Activated CD4-positive, alpha-beta T cell treated with anti-CD3 and anti-CD28 coated beads for 36 hours (primary cell): ENCODE measurements around the gene C4B. TPM values are rescaled to one million over a fixed set of nuclear protein-coding genes. Genes with fewer than 3 reads are reported as not detected.
"Not testable (repeated sequence)": the region's sequence is repeated elsewhere in the genome, so short reads cannot be mapped to it uniquely, and the experiment has no call there.

Source experiments
- ATAC-seq: fragments of 200-7000 bp; cut with Tn5 transposase; one replicate; pipeline ENCODE4 v1.10.0; 2021; ENCODE audit warnings: mild to moderate bottlenecking, moderate library complexity
- CTCF ChIA-PET: fragments of 350-600 bp; sonication (Branson Sonifier 250); formaldehyde crosslinking; loops from one replicate; lab custom pipeline; 2021; ENCODE audit warnings: antibody characterized with exemption; lab: Charles Lee
- POLR2A ChIA-PET: fragments of 350-600 bp; sonication (Branson Sonifier 250); formaldehyde crosslinking; loops from one replicate; lab custom pipeline; 2021; ENCODE audit warnings: antibody characterized with exemption, inconsistent platforms; lab: Charles Lee
- DNase-seq: peaks from one replicate; pipeline ENCODE4 v3.0.0-alpha.2; 2020
- H3K27ac Mint-ChIP-seq: one replicate; pipeline ENCODE4 v1.8.0; 2021; ENCODE audit warnings: mixed read lengths
- H3K27me3 Mint-ChIP-seq: one replicate; pipeline ENCODE4 v1.8.0; 2021; ENCODE audit warnings: mixed read lengths
- H3K36me3 Mint-ChIP-seq: one replicate; pipeline ENCODE4 v1.8.0; 2021; ENCODE audit warnings: low read depth, mixed read lengths
- H3K4me1 Mint-ChIP-seq: one replicate; pipeline ENCODE4 v1.8.0; 2021; ENCODE audit warnings: mixed read lengths
- H3K4me3 Mint-ChIP-seq: one replicate; pipeline ENCODE4 v1.8.0; 2021; ENCODE audit warnings: mild to moderate bottlenecking, moderate library complexity, mixed read lengths
- H3K9me3 Mint-ChIP-seq: one replicate; pipeline ENCODE4 v1.8.0; 2021; ENCODE audit warnings: low read depth, mixed read lengths
- intact Hi-C, 2 experiments: fragments of 100-400 bp; cut with DNase I in 1 of 2; cut with micrococcal nuclease in 1 of 2; formaldehyde crosslinking; loops; one replicate each; pipeline versions ENCODE4 v1.14.2 to v1.15.1; 2022 to 2024; cut with DNase I, micrococcal nuclease
- total RNA-seq, 2 experiments: library from RNA; stranded (reverse); gene quantifications; one replicate each; pipeline ENCODE4 v1.2.3, GENCODE V29; 2021

Gene C4B
- total RNA-seq, 2 experiments from 2014 or later = 2.8 to 2.9 TPM

GRCh38 chr6:31971279-31971992, 43.2 kb upstream of the C4B start:
- intact Hi-C loops = loop anchor here (10.0 kb wide), 4 partner anchors 223 to 1303 kb away; partner anchors contain the start of genes B3GALT4 (in 1 of the 2), GPSM3 (in 1 of the 2), HSD17B8 (in 1 of the 2) and PBX2 (in 1 of the 2)
- POLR2A ChIA-PET = interaction anchor here (1.0 to 1.8 kb wide), 3 partner anchors 13 to 307 kb away, joined by 4 to 16 read pairs (median 8); partner anchors contain the start of genes GPANK1, NELFE and SKIC2
- Mint-ChIP-seq H3K4me1 (peaks cover 43% of the 10 kb centered on the region), H3K27ac (peak overlapping the region; percentile 99), H3K27me3 (no peaks in the 10 kb centered on the region), H3K9me3 (no peaks in the 10 kb centered on the region), H3K36me3 (peaks cover 37% of the 10 kb centered on the region), H3K4me3 (peak overlapping the region; percentile 96)
- peak; percentile 20 for DNase-seq
- ATAC-seq = no peak
- CTCF ChIA-PET = interaction anchor here (0.7 to 1.5 kb wide), 4 partner anchors 10 to 19 kb away, joined by 4 to 6 read pairs (median 4); partner anchors contain the start of genes NELFE and SKIC2

- DNase-seq (peak; percentile 99), ATAC-seq (peak; percentile 96)
- Mint-ChIP-seq H3K27me3 (no peaks in the 10 kb centered on the region), H3K27ac (peak within 1 kb of the TSS; percentile 99), H3K36me3 (peaks cover 38% of the 10 kb centered on the region), H3K4me1 (peaks cover 43% of the 10 kb centered on the region), H3K9me3 (no peaks in the 10 kb centered on the region), H3K4me3 (peak within 1 kb of the TSS; percentile 96)
- ChIA-PET CTCF (interaction anchor here (0.6 to 1.1 kb wide), 5 partner anchors 11 to 223 kb away, joined by 3 to 6 read pairs (median 4); partner anchors contain the start of genes NELFE and SKIC2), POLR2A (interaction anchor here (0.9 to 1.8 kb wide), 4 partner anchors 14 to 430 kb away, joined by 3 to 16 read pairs (median 6); partner anchors contain the start of genes DDX39B, GPANK1, NELFE and SKIC2)
- intact Hi-C loops = loop anchor here (1.0 to 10.0 kb wide), 12 partner anchors 13 to 1303 kb away; partner anchors contain the start of genes SKIC2 (in 2 of the 2), ABHD16A (in 1 of the 2), B3GALT4 (in 1 of the 2) and EHMT2 (in 1 of the 2)
These were observed 42.4 kb upstream of the C4B start, which contains the start of gene DXO for GRCh38 chr6:31971993-31972708. Gene DXO, minus strand, starts transcription at chr6:31972138. Its CDS starts 463 bp downstream, at chr6:31971675.

DNA sequence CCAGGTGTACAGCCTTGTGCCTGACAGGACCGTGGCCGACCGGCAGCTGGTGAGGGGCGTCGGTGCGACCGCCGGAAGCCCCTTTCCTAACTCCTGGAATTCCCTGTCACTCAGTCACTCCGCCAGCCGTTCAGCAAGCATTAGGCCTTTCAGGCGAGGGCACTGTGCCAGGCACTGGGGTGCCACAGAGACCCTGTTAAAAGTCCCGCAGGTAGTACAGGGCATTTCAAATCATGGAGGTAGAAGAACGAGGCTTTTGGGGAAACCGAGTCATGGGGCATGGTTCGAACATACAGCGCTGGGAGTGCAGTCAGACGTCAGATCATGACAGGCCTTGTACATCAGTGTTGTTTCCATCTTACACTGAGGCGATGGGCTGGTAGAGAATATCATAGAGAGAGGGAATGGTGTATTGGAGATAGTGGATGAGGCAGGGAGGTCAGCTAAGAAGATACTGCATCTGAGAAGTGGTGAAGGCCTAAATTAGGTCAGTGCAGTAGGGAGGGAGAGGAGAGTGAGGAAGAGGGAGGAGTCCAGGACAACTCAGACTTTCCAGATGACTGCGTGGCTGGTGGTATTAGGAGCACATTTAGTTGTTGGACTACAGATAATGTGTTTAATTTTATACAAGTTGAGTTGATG, 41.8 kb upstream of the C4B start:
- intact Hi-C loops = loop anchor here (1.0 to 10.0 kb wide), 12 partner anchors 14 to 1302 kb away; partner anchors contain the start of genes SKIC2 (in 2 of the 2), ABHD16A (in 1 of the 2), B3GALT4 (in 1 of the 2) and EHMT2 (in 1 of the 2)
- peak; percentile 57 for DNase-seq
- CTCF ChIA-PET = interaction anchor here (0.6 to 1.7 kb wide), 3 partner anchors 21 to 223 kb away, joined by 3 to 8 read pairs (median 3); no protein-coding TSS in a partner anchor
- H3K4me3 Mint-ChIP-seq = peak overlapping the region; percentile 96
- peaks cover 43% of the 10 kb centered on the region for H3K4me1 Mint-ChIP-seq
- H3K36me3 Mint-ChIP-seq = peaks cover 33% of the 10 kb centered on the region
- ATAC-seq = no peak
- POLR2A ChIA-PET = interaction anchor here (0.7 to 1.8 kb wide), 3 partner anchors 14 to 431 kb away, joined by 3 to 16 read pairs (median 5); partner anchors contain the start of genes DDX39B, NELFE and SKIC2
- no peaks in the 10 kb centered on the region for H3K9me3 Mint-ChIP-seq
- H3K27ac Mint-ChIP-seq = peak overlapping the region; percentile 99
- no peaks in the 10 kb centered on the region for H3K27me3 Mint-ChIP-seq

GRCh38 chr6:31976065-31976464, 38.5 kb upstream of the C4B start:
- not testable (repeated sequence) for H3K9me3 Mint-ChIP-seq

DNA sequence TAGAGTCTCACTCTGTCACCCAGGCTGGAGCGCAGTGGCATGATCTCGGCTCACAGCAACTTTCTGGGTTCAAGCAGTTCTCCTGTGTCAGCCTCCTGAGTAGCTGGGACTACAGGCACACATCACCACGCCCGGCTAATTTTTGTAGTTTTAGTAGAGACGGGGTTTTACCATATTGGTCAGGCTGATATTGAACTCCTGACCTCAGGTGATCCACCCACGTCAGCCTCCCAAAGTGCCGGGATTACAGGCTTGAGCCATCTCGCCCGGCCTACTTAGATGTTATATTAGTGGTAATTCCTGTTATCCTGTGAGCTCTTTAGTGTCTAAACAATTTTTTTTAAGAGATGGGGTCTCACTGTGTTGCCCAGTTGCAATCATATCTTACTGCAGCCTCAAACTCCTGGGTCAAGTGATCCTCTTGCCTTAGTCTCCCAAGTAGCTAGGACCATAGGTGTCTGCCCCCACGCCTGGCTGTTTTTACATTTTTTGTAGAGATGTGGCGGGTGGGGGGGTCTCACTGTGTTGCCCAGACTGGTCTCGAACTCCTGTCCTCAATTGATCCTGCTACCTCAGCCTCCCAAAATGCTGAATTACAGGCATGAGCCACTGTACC, 36.7 kb upstream of the C4B start:
- Mint-ChIP-seq H3K36me3 (peaks cover 10% of the 10 kb centered on the region), H3K4me3 (no peak overlapping the region), H3K27ac (no peak overlapping the region), H3K27me3 (no peaks in the 10 kb centered on the region), H3K4me1 (peaks cover 24% of the 10 kb centered on the region), H3K9me3 (no peaks in the 10 kb centered on the region)
- ChIA-PET CTCF (interaction anchor here (2.5 kb wide), 1 partner anchor 26 kb away, joined by 5 read pairs; no protein-coding TSS in a partner anchor), POLR2A (no interaction called here)
- DNase-seq (no peak), ATAC-seq (no peak)
- intact Hi-C loops = loop anchor here (10.0 kb wide), 4 partner anchors 217 to 1297 kb away; partner anchors contain the start of genes B3GALT4 (in 1 of the 2), GPSM3 (in 1 of the 2), HSD17B8 (in 1 of the 2) and PBX2 (in 1 of the 2)

More at GRCh38 chr6:31976065-31976464, 38.5 kb upstream of the C4B start:
- DNase-seq, H3K4me3 Mint-ChIP-seq, CTCF ChIA-PET, POLR2A ChIA-PET, ATAC-seq, H3K27me3 Mint-ChIP-seq, H3K27ac Mint-ChIP-seq: not testable (repeated sequence)
- H3K4me1 Mint-ChIP-seq = peaks cover 36% of the 10 kb centered on the region
- intact Hi-C loops = loop anchor here (10.0 kb wide), 4 partner anchors 219 to 1299 kb away; partner anchors contain the start of genes B3GALT4 (in 1 of the 2), GPSM3 (in 1 of the 2), HSD17B8 (in 1 of the 2) and PBX2 (in 1 of the 2)
- H3K36me3 Mint-ChIP-seq = peaks cover 18% of the 10 kb centered on the region

GRCh38 chr6:31978831-31979230, 35.8 kb upstream of the C4B start:
- H3K27me3 Mint-ChIP-seq = no peaks in the 10 kb centered on the region
- peaks cover 15% of the 10 kb centered on the region for H3K4me1 Mint-ChIP-seq
- peak overlapping the region; percentile 78 for H3K27ac Mint-ChIP-seq
- ChIA-PET POLR2A (no interaction called here), CTCF (interaction anchor here (0.6 to 2.5 kb wide), 2 partner anchors 27 to 56 kb away, joined by 3 to 5 read pairs; no protein-coding TSS in a partner anchor)
- no peaks in the 10 kb centered on the region for H3K9me3 Mint-ChIP-seq
- ATAC-seq (no peak), DNase-seq (no peak)
- no peak overlapping the region for H3K4me3 Mint-ChIP-seq
- peaks cover 8% of the 10 kb centered on the region for H3K36me3 Mint-ChIP-seq
- intact Hi-C loops = loop anchor here (10.0 kb wide), 4 partner anchors 216 to 1296 kb away; partner anchors contain the start of genes B3GALT4 (in 1 of the 2), GPSM3 (in 1 of the 2), HSD17B8 (in 1 of the 2) and PBX2 (in 1 of the 2)

DNA sequence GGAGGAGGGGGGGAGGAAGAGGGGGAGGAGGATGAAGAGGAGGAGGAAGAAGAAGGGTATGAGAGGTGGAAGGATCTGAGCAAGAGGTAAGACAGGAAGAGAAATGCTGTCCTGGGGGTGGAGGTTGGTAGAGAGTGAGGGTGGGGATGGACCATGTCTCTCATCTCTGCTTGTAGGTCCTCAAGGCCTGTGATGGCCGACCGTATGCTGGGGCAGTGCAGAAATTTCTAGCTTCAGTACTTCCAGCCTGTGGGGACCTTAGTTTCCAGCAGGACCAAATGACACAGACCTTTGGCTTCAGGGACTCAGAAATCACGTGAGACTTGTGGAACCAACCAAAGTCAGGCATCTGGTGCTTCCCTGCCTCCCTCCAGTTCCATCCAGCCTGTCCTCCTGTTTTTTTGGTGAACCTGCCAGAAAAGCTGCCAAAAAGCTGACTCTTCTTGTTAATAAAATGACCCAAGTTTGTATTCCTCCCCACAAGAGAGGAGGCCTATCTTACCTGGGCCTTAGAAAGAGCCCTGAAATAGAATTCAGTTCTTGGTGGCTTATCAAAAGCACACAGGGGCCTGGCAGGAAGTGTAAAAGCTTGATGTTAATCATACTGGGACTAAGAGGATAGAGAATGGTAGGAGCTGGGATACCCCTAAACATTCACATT, 35.2 kb upstream of the C4B start:
- intact Hi-C loops = loop anchor here (10.0 kb wide), 4 partner anchors 215 to 1295 kb away; partner anchors contain the start of genes B3GALT4 (in 1 of the 2), GPSM3 (in 1 of the 2), HSD17B8 (in 1 of the 2) and PBX2 (in 1 of the 2)
- no peak for DNase-seq
- H3K9me3 Mint-ChIP-seq = no peaks in the 10 kb centered on the region
- H3K27me3 Mint-ChIP-seq = no peaks in the 10 kb centered on the region
- ChIA-PET CTCF (interaction anchor here (2.5 kb wide), 1 partner anchor 27 kb away, joined by 5 read pairs; no protein-coding TSS in a partner anchor), POLR2A (no interaction called here)
- ATAC-seq = no peak
- no peak overlapping the region for H3K4me3 Mint-ChIP-seq
- H3K27ac Mint-ChIP-seq = peak overlapping the region; percentile 65
- H3K36me3 Mint-ChIP-seq = peaks cover 8% of the 10 kb centered on the region
- peaks cover 10% of the 10 kb centered on the region for H3K4me1 Mint-ChIP-seq

DNA sequence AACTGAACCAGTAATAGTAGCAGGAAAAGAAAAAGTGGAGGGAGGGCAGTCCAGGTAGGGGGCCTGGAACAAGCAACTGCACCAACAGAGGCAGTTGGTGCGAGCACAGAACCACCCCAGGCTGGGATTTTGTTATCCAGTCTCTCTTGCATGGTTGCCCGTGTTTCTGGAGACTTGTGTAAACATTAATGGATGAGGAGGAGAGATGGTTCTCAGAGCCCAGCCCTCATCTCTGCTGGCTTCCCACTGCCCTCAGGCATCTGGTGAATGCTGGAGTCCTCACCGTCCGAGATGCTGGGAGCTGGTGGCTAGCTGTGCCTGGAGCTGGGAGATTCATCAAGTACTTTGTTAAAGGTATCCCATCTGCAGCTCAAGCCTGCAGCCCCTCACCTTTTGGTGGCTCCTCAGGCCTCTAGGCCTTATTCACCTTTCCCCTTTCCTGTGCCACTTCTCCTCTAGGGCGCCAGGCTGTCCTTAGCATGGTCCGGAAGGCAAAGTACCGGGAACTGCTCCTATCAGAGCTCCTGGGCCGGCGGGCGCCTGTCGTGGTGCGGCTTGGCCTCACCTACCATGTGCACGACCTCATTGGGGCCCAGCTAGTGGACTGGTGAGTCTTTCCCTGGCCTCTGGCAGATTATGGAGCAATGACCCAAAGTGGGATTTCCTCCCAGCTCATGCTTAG, 34.3 kb upstream of the C4B start:
- H3K4me3 Mint-ChIP-seq, DNase-seq, H3K36me3 Mint-ChIP-seq, H3K4me1 Mint-ChIP-seq, ATAC-seq, H3K27me3 Mint-ChIP-seq, H3K27ac Mint-ChIP-seq, intact Hi-C loops, H3K9me3 Mint-ChIP-seq, POLR2A ChIA-PET: not testable (repeated sequence)
- CTCF ChIA-PET = interaction anchor here (2.5 kb wide), 1 partner anchor 28 kb away, joined by 5 read pairs; no protein-coding TSS in a partner anchor

DNA sequence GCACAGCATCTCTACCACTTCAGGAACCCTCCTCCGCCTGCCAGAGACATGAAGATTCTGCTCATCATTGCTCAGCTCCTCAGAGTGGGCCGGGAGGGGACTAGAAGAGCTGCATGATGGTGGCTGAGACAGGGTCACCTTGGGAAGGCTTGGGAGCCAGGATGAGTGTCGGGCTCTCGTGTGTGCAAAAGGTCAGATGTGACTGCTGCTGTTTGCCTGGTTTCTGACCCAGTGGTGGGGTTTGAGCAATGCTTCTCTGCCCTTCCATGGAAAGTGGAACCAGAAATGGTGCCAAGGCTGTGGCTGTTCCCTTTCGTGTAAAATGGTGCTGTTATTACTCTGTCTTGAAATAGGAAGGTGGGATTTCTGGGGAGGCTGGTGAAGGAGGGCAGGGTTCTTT, 33.6 kb upstream of the C4B start:
- intact Hi-C loops, H3K27ac Mint-ChIP-seq, ATAC-seq, H3K4me1 Mint-ChIP-seq, POLR2A ChIA-PET, H3K27me3 Mint-ChIP-seq, H3K9me3 Mint-ChIP-seq, H3K4me3 Mint-ChIP-seq, H3K36me3 Mint-ChIP-seq, DNase-seq, CTCF ChIA-PET: not testable (repeated sequence)
